GM18951 (cell line): Measurements from ENCODE around the gene TTC23.
A peak's percentile ranks its signal among the peaks of the same experiment; 100 is the strongest.

Experiments used
- POLR2A ChIP-seq: IDR thresholded peaks from 4 replicates; pipeline ENCODE4 v1.6.1; 2011; ENCODE audit warnings: mild to moderate bottlenecking; ENCODE audit not compliant: insufficient read length, insufficient read depth; ENCODE audit errors: extremely low read depth
- in situ Hi-C: fragments of 300-500 bp; cut with MboI; formaldehyde crosslinking; loops from one replicate; pipeline ENCODE4 v1.12.0; 2022; ENCODE audit warnings: low sequenced_read_pairs, mixed read lengths, inconsistent platforms; ENCODE audit not compliant: unreplicated experiment

Gene TTC23

GRCh38 chr15:99265541-99266070 is 16.2 kb upstream of the TTC23 start:
- in situ Hi-C loops: no loop called here
- no peak for TF ChIP-seq POLR2A

DNA sequence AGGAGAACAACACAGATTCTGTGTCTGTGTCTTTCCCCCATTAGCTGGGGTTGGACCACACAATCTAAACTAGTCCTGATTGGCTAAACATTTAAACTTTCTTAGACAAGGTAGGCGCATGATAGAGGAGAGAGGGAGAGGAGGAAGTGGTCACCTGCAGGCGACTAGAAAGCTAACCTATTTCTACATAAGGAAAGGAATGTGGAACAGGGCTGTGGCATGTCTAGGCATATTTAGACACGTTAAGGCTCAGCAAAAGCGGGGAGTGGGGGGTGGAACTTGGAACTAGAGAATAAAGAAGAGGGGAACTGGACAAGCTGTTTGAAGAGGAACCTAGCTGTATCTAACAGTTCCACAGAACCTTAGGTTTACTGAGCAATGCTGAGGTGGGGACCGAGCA is 14.7 kb upstream of the TTC23 start:
- TF ChIP-seq POLR2A: no peak
- in situ Hi-C loops: no loop called here

DNA sequence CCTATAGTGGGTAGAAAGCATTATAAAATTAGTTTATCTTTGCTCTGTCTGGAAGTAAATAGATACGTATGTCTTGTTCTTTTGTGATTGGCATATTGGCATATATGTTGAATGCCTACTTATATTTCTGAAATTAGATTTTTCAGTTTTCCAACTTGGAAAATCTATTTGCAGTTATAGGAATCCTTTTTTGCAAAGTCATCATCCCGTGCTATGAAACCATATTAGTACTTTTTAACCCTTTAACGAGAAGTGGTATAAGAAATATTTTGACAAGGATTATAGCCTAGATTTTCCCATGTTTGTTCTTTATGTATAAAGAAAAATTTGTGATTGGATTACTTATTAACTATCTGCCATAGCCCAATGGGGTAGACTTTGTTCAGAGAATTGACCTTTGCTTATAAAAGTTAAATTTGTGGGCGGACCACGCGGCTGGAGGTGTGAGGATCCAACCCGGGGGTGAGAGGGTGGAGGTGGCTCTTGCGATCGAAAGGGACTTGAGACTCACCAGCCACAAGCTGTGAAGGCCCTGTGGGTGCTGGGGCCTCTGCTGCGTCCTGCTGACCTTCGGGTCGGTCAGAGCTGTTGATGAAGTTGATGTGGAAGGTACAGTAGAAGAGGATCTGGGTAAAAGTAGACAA is 7.8 kb upstream of the TTC23 start:
- TF ChIP-seq POLR2A: no peak
- in situ Hi-C loops: no loop called here

DNA sequence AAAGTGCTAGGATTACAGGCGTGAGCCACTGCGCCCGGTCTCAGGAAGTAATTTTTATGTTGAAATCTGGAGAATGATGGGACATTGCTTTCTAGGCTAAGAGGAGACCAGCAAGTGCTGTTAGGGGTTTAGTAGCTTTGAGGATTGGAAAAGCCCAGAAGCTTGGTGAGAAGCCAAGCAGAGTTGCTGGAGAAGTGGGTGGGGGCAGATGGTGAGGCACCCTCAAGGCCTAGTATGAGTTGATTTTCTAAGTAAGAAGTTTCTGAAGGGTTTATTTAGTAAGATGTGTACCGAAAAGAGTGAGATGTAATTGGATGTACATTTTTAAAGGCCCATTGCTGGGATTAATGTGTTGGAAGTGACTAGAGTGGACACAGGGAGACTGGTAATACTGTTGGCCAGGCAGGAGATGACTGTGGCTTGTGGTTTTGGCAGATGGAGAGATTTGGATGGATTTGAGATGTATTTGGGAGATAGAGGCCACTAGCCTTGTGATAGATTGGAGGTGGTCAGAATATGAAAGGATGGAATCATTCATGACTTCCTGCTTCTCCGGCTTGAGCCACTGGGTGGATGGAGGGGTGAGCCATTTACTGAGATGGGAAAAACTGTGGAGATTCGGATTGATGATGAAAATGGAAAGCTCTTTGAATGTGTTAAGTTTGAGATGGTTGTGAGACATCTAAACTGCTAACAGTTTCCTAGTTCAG is 4.2 kb upstream of the TTC23 start:
- no peak for TF ChIP-seq POLR2A
- in situ Hi-C loops: no loop called here

GRCh38 chr15:99252326-99252725 is 2.9 kb upstream of the TTC23 start:
- in situ Hi-C loops: no loop called here
- no peak for TF ChIP-seq POLR2A

DNA sequence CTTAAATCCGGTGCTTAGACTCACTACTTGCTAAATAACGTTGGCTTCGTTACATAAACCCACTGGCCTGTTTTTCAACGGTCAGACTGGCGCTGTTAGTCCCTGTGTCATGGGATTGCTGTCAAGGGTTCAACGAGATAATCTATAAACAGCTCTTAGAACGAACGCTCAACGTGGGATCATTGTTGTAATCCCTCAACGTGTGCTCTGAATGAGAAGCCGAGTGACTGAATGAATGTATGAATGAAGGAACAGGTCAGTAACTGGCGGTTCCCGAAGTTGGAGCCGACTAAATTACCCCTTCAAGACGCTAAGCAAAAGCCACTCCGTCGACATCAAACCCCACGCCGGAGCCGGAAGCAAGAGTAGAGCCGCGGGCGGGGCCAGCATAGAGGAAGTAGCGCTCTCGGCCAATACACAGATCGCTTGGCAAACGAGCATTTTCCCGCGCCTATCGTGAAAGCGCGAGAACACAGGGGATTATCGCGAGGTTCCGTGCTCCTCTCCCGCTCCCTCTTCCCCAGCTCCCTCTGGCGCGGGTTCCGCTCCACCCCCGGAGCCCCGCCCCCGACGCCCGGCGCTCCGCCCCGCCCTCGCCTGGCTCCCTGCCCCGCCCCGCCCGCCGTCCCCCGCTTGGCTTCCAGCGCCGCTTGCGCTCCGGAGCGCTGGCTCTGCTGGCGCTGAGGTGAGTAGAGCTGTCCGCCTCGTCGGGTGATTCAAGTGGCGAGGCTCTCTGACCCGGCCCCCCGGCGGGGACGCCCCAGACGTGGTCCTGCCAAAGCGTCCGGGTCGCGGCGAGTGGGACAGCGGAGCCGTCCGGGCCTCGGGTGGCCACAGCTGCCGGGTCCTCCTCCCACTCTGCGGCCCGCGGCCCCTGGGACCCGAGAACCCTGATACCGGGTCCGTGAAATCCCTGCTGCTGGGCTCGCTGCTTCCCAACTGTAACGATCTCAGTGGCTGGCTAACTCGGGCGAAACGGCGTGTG is 1.8 kb upstream of the TTC23 start, which contains the start of gene LRRC28:
LRRC28 (plus strand) TSS at position 625 of the 985 bp plus-strand sequence. CDS start 4,477 bp downstream, outside the sequence.
- in situ Hi-C loops: no loop called here
- peak; percentile 88 for TF ChIP-seq POLR2A

GRCh38 chr15:99250494-99250856 is 1.1 kb upstream of the TTC23 start:
- TF ChIP-seq POLR2A: no peak
- in situ Hi-C loops: no loop called here

DNA sequence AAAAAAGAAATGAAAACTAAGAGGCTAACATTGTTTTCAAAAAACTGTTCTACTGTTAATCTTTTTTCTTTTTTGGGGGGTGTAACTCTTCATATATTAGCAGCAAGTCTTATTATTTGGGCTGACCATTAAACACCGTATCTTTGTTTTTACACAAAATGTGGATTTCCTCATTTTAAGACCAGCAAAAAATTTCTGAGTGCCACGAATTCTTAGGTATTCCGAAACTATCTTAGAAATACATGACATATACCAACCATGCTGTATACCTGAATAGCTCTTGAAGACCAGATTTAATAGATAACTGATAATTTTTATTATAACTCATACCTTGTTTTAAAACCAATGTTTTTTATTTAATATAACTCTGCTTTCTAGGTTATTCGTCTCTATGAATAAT is 620 bp upstream of the TTC23 start:
- TF ChIP-seq POLR2A: no peak
- in situ Hi-C loops: no loop called here

DNA sequence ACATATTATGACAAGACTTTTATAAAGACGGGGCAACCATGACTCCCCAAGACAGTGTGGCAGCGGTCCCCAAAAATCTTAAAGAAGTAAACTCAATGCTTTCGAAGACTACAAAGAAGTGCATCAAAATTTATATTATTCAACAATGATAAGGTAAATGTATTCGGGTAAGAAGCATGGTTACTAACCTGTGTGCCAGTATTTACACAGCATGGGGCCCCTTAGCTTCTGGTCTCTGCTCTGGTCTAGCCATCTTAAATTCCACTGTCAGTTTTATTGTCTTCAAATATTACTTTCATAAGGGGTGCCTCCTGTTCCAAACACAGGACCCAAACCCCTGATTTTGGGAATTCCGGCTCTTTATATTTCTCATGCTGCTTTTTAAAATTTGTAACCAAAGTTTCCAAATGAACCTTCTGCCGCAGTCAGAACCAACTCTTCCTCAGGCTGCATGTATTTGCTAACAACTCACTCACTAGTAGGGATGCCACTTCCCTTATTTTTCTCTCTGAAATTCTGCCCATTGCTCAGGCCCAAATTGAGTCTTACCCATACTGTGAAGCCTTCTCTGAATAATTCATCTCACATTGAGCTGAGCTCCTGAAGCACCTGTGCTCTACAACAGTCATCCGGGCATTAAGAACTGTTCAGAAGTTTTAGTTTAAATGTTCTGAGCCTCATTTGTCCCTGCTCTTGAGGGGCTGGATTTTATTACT is 1.2 kb downstream of the TTC23 start:
- no peak for TF ChIP-seq POLR2A
- in situ Hi-C loops: no loop called here

- in situ Hi-C loops: no loop called here
- TF ChIP-seq POLR2A: no peak
These were observed 2.3 kb downstream of the TTC23 start for GRCh38 chr15:99247062-99247461.

DNA sequence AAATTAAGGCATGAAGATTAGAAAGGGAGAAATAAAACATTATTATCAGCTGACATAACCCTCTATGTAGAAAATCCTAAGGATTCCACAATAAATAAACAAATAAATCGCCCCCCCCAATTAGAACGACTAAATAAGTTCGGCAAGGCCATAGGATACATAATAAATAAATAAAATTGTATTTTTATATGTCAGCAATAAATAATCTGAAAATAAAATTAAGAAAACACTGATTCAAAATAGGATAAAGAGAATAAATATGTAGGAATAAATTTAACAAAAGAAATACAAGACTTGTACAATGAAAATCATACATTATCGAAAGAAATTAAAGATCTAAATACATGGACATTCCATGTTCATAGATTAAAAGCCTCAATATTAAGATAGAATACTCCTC is 5.1 kb downstream of the TTC23 start:
- in situ Hi-C loops: no loop called here
- no peak for TF ChIP-seq POLR2A

DNA sequence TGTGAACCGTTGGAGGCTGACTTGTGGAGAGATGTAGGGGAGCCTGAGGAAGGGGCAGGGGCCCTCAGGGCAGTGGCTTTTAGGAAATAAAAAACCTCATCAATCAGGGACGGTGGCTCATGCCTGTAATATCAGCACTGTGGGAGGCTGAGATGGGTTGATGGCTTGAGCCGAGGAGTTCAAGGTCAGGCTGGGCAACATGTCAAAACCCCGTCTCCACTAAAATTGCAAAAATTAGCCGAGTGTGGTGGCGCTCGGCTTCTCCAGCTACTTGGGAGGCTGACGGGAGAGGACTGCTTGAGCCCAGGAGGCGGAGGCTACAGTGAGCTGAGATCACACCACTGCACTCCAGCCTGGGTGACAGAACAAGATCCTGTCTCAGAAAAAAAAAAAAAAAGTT is 7.6 kb downstream of the TTC23 start:
- TF ChIP-seq POLR2A: no peak
- in situ Hi-C loops: no loop called here
